GM12891 (cell line): ENCODE measurements around the gene KRT6C.

Source experiments
- PAX5 ChIP-seq: IDR thresholded peaks from 2 replicates; pipeline ENCODE4 v1.6.1; 2011; ENCODE audit warnings: low read length, moderate library complexity, mild to moderate bottlenecking; ENCODE audit not compliant: insufficient read depth, severe bottlenecking
- POLR2AphosphoS5 ChIP-seq: IDR thresholded peaks from 2 replicates; pipeline ENCODE4 v1.6.1; 2011; ENCODE audit warnings: low read depth, low read length, control low read depth

- TF ChIP-seq POLR2AphosphoS5, result no peak
- no peak for TF ChIP-seq PAX5
These were observed 33.5 kb upstream of the KRT6C start for GRCh38 chr12:52506858-52507715.
